Measurements from ENCODE around the gene TBC1D13.

DNA sequence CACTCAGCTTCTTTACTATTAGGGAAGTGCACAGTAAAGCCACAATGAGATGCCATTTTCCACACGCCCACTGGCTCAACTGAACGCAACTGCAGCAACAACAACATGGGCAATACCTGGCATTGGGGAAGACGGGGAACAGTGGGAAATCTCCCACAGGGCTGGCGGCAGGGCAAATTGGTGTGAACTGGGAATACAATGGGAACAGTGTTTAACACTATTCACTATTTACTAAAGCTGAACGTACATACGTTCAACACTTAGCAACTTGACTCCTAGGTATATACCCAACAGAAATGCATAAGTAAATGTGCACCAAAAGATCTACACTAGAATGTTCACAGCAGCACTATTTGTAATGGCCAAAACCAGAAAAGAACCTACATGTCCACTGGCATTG, 29.5 kb upstream of the TBC1D13 start:
- TF ChIP-seq, protein P1, sequence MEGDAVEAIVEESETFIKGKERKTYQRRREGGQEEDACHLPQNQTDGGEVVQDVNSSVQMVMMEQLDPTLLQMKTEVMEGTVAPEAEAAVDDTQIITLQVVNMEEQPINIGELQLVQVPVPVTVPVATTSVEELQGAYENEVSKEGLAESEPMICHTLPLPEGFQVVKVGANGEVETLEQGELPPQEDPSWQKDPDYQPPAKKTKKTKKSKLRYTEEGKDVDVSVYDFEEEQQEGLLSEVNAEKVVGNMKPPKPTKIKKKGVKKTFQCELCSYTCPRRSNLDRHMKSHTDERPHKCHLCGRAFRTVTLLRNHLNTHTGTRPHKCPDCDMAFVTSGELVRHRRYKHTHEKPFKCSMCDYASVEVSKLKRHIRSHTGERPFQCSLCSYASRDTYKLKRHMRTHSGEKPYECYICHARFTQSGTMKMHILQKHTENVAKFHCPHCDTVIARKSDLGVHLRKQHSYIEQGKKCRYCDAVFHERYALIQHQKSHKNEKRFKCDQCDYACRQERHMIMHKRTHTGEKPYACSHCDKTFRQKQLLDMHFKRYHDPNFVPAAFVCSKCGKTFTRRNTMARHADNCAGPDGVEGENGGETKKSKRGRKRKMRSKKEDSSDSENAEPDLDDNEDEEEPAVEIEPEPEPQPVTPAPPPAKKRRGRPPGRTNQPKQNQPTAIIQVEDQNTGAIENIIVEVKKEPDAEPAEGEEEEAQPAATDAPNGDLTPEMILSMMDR (IDR thresholded peaks at IDR 0.05; ENCODE audit: insufficient read depth, low read length) = no peak
- TF ChIP-seq, protein P2, sequence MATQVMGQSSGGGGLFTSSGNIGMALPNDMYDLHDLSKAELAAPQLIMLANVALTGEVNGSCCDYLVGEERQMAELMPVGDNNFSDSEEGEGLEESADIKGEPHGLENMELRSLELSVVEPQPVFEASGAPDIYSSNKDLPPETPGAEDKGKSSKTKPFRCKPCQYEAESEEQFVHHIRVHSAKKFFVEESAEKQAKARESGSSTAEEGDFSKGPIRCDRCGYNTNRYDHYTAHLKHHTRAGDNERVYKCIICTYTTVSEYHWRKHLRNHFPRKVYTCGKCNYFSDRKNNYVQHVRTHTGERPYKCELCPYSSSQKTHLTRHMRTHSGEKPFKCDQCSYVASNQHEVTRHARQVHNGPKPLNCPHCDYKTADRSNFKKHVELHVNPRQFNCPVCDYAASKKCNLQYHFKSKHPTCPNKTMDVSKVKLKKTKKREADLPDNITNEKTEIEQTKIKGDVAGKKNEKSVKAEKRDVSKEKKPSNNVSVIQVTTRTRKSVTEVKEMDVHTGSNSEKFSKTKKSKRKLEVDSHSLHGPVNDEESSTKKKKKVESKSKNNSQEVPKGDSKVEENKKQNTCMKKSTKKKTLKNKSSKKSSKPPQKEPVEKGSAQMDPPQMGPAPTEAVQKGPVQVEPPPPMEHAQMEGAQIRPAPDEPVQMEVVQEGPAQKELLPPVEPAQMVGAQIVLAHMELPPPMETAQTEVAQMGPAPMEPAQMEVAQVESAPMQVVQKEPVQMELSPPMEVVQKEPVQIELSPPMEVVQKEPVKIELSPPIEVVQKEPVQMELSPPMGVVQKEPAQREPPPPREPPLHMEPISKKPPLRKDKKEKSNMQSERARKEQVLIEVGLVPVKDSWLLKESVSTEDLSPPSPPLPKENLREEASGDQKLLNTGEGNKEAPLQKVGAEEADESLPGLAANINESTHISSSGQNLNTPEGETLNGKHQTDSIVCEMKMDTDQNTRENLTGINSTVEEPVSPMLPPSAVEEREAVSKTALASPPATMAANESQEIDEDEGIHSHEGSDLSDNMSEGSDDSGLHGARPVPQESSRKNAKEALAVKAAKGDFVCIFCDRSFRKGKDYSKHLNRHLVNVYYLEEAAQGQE (IDR thresholded peaks at IDR 0.05; ENCODE audit: insufficient replicate concordance, low read depth) = no peak
